ENCODE data around the gene LRRK1.

LRRK1 gene

DNA sequence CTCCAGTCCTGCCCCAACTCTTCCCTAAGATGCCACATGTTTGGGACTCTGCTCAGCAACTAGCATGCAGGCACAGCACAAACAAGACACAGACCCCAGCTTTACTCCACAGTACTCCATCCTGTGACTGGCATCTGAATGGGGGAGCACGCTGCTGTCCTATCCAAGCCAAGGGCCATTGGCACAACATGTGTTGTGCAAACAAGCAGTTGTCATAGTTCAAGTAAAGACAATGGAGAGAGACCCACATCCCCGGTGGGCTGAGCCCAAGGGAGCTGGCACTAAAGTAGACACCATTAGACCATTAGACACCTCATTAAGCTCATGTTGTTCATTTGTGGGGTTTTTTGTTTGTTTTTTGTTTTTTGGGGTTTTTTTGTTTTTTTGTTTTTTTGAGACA is 200.0 kb downstream of the LRRK1 start:
- TF ChIP-seq, protein P1, sequence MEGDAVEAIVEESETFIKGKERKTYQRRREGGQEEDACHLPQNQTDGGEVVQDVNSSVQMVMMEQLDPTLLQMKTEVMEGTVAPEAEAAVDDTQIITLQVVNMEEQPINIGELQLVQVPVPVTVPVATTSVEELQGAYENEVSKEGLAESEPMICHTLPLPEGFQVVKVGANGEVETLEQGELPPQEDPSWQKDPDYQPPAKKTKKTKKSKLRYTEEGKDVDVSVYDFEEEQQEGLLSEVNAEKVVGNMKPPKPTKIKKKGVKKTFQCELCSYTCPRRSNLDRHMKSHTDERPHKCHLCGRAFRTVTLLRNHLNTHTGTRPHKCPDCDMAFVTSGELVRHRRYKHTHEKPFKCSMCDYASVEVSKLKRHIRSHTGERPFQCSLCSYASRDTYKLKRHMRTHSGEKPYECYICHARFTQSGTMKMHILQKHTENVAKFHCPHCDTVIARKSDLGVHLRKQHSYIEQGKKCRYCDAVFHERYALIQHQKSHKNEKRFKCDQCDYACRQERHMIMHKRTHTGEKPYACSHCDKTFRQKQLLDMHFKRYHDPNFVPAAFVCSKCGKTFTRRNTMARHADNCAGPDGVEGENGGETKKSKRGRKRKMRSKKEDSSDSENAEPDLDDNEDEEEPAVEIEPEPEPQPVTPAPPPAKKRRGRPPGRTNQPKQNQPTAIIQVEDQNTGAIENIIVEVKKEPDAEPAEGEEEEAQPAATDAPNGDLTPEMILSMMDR (IDR thresholded peaks at IDR 0.05; ENCODE audit: unreplicated experiment in 3 of 3): no peak
- Mint-ChIP-seq H3K4me3 (peak overlapping the region in 1 of 3 experiments; percentile 19), H3K27me3 (ENCODE audit: low read depth) (peaks cover 5% of the 10 kb centered on the region), H3K27ac (peak overlapping the region; percentile 53 to 100 (median 96)), H3K9me3 (peaks cover 2% of the 10 kb centered on the region), H3K36me3 (ENCODE audit: low read depth) (no peaks in the 10 kb centered on the region), H3K4me1 (peaks cover 74% of the 10 kb centered on the region)
